ENCODE data around the gene KLHL36.
A peak's percentile ranks its signal among the peaks of the same experiment; 100 is the strongest.

The KLHL36 gene

DNA sequence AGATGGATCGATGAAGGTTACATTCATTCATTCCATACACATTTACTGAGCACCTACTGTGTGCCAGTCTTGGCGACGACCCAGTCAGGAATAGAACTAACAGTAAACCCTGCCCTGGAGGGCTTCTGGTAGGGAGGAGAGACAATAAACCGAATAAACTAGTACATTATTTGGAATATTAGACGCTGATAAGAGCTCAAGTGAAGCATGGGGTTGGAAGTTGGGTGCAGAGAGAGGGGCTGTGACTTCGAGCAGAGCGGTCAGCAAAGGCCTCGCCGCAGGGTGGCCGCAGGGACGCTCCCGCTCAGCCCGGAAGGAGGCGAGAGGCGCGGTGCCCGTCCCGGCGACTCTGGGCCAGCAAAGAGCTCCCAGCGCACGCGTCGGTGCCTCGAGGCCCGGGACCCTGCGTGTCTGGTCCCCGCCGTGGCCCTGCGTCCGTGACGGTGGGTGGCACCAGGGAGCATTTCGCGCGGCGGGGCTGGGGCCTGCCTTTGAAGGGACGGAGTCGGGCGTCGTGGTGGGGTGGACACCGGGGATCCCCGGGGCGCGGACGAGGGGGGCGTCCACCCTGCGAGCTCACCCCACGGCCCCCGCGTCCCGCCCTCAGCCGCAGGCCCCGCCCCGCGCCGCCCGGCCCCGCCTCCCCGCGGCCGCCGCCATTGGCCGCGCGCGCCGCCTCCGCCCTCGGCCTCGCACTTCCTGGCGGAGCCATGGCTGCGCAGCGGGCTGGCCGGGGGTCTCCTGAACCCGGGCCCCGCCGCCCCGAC, at the start of gene KLHL36:
TSS of gene KLHL36 (plus strand) at position 684 of the 767 bp plus-strand sequence. CDS start 2,357 bp downstream, outside the sequence.
- DNase-seq (ENCODE audit: extremely low read depth in 1 of 2, low read depth in 1 of 2), result peak in 1 of 2 donors; percentile 63

DNA sequence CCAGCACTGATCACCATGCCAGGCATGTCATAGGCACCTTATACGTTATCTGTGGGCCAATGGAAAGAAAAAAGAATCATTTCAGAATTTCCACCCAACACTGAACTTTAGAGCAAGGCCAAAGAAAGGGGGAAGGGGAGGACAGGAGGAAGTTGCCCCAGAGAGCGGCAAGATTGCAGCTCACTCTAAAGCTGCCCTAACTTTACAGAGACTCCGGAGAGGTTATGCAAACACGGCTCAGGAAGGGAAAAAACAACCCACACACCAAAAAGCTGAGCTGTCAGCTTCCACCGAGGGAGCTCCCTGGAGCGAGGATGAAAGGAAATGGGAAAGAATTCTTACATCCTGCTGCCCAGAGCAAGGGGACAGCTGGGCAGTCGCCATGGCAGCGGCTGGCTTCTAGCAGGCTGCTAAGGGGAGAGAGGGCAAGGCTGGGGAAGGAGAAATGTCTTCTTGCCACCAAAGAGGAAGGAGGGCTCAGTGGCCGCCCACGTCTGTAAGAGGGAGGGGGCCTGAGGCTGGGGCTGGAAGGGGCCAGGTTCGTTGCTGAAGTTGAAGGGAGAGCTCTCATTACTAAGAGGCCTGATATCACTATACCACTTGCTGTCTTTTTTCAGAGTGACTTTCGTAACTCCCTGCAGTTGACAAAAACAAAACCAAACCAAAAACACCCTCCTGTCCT, 48.6 kb upstream of the KLHL36 start:
- no peak for DNase-seq (ENCODE audit: extremely low read depth in 1 of 2, low read depth in 1 of 2)

DNA sequence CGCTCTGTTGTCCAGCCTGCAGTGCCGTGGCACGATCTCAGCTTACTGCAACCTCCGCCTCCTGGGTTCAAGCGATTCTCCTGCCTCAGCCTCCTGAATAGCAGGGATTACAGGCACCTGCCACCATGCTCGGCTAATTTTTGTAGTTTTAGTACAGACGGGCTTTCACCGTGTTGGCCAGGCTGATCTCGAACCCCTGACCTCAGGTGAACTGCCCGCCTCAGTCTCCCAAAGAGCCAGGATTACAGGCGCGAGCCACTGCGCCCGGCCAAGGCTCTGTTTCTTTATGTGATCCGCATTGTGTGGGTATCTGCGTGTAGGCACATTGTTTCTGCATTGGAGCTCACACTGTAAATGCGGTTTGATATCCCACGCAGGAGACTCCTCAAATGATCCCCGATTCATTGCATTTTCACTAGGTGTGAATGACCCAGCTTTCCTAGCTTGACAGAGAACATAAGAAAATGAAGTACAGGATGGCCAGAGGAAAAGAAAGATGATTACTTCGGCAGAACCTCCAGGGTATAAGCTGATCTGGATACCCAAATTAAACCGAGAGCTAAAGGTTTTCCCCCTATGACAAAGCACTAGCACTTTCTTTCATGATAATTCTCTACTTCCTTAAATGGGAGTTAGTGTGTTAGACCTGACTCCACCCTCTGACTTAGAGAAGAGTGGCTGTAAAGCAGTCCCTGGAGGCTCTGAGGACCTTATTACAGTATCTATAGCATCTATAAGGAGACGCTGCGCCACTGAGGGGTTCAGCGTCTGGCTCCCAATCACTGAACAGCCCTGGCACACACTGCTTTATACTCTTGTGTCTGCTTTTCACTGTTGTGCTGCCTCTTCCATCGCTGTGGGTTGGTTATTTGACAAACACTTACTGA, 47.7 kb upstream of the KLHL36 start:
- DNase-seq (ENCODE audit: extremely low read depth in 1 of 2, low read depth in 1 of 2), result no peak

DNA sequence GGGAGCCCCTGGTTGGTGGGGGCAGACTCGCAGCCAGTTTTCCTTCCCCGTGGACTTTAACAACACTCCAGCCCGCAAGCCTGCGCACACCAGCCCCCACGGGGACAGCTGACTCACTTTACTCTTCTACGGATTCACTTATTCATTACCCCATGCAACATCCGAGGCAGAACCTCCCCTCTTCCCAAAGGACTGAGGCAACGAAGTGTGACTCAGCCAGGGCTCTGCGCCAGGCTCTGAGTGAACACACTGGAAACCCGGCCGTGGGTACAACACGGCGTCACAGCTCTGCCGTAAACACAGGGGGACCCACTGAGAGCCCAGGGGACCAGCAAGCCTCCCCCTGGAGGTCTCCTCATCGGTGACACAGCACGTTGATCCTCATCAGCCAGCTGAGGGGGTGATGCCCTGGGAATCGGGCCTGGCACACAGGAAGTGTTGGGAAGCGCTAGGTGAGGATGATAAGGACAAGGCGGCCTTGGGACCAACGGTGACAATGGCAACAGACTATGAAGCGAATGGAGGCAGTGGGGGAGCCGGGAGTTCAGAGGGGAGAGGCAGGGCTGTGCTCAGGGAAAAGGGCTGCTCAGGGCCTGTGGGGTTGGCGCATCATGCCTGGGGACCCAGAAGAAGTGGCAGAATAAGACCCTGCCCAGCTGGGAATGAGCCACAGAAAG, 45.0 kb upstream of the KLHL36 start:
- DNase-seq (ENCODE audit: extremely low read depth in 1 of 2, low read depth in 1 of 2), result no peak

DNA sequence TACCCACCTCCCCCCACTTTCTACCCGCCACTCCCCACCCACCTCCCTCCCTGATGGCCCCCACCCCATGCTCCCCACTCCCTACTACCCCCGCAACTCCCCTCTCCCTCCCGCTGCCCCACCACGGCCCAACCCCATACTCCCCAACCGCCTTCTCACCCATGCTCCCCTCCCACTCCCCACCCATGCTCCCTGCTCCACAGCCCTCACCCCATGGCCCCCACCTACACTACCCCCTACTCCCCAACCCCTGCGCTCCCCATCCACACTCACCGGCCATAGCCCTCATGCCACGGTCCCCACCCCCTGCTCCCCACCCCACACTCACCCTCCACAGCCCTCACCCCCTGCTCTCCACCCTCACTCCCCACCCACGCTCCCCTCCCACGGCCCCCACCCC, 44.4 kb upstream of the KLHL36 start:
- no peak for DNase-seq (ENCODE audit: extremely low read depth in 1 of 2, low read depth in 1 of 2)

DNA sequence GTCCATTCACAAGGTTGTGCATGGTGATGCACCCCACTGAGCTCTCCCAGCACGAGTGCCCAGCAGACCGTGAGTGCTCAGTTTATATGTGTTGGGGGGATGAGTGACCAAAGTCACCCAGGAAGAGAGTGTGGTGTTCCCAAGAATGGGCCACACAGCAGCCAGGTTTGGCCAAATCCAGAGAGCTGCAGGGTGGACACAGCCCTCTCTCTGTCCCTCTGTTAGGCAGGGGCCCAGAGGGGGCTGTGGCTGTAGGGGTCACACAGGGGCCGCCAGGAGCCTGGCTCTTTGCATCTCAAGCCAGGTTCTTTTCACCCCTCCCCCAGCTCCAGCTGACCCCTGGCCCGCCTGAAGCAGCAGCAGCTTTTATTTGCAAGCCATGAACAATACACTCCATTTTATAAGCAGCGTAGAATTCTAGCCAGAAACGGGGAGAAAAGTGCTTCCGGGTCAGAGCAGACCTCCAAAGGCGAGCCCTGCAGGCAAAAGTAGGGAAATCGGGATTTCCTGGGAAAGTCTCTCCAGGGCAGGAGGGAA, 43.8 kb upstream of the KLHL36 start:
- no peak for DNase-seq (ENCODE audit: extremely low read depth in 1 of 2, low read depth in 1 of 2)

DNA sequence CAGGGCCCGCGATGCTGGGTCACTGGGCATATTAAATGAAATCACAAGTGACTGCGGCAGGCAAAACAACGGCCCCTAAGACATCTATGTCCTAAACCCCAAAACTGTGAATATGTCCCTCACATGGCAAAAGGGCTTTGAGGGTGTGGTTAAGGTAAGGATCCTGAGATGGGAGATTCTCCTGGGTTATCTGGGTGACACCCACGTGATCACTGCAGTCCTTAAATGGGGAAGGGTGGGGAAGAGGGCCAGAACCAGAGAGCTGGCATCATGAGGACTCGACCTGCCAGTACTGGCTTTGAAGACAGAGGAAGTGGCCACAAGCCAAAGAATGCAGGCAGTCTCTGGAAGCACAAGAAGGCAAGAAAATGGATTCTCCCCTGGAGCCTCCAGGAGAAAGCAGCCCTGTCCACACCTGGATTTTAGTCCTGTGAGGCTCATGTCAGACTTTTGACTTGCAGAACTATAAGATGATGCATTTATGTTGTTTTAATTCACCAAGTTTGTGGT, 42.9 kb upstream of the KLHL36 start:
- DNase-seq (ENCODE audit: extremely low read depth in 1 of 2, low read depth in 1 of 2), result no peak

DNA sequence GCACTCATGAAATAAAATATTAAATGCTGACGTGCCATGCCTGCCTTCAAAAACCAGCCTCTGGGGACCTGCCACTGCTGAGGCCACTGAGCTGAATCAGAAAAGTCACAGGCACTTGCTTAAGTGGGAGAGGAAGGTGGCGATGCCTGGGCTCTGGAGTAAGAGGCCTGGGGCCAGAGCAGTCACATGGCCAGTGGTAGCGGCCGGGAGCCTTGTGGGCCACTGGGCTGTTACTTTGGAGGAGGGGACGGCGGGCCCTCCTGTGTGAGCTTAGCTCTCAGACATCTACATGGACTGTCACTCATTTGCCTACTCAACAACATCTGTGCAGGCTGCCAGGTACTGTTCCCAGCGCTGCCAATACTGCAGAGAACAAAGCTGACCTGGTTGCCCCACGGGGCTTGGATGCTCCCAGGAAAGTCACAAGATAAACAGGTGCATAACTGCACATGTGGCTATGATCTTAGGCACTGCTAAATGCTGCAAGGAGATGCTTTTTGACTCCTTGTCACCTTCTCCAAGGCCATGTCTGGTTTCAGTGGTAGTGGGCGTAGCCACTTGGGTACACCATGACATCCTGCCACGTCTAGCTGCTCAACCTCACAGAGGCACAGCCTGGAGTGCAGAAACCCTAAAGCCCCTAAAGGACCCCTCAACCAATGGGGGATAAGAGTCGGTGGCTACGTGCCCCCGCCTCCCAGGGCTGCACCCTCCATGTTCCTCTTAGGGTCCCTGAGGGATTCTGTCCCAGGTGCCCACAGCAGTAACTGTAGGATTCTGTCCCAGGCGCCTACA, 42.0 kb upstream of the KLHL36 start:
- DNase-seq (ENCODE audit: extremely low read depth in 1 of 2, low read depth in 1 of 2), result no peak

DNA sequence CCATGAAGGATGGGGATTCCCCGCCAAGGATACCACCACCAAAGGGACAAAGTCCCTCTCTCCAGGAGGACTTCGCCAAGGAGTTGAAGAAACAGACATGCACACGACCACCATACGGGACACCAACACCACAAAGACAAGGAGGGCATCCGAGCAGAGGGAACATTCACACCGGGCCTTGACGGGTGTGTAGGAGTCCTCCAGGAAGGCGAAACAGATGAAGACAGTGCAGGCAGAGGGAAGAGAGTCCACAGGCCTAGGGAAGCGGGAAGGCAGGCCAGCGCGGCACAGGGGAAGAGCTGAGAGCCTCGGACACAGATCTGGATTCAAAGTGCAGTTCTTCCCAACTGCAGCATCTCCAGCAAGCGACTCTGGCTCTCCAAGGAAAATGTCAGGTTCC, 41.2 kb upstream of the KLHL36 start:
- no peak for DNase-seq (ENCODE audit: extremely low read depth in 1 of 2, low read depth in 1 of 2)

DNA sequence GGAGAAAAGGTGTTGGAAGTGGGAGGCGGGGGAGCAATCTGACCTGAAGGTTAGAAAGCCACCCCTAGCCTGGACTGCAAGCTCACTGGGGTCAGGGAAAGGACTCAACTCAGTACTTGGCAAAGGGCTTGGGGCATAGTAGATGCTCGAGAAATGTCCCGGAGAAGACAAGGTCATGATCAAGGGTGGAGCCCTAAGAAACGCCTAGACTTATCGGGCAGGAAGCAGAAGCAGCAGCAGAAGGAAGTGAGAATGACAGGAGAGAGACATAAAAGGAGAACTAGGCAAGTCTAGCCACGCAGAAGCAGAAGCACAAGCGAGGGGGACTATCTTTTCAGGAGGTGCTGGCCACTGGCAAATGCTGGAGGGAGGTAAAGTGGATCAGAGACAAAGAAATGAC, 40.6 kb upstream of the KLHL36 start:
- DNase-seq (ENCODE audit: extremely low read depth in 1 of 2, low read depth in 1 of 2), result no peak

DNA sequence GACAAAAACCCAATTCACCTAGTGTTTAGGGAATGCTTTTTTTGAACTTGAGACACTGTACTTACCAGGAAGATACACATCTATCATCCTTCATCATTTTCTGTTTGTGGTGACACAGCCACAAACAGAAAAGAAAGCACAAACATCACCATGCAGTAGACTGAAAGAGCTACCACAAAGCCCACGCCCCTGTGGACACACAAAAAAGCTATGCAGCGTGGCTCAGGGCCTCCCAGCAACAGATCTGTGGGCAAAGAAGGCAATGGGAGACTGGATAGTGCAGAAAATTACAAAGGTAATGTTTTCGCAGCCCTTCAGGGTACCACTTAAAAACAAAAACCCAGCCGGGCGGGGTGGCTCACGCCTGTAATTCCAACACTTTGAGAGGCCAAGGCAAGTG, 40.0 kb upstream of the KLHL36 start:
- DNase-seq (ENCODE audit: extremely low read depth in 1 of 2, low read depth in 1 of 2), result no peak

DNA sequence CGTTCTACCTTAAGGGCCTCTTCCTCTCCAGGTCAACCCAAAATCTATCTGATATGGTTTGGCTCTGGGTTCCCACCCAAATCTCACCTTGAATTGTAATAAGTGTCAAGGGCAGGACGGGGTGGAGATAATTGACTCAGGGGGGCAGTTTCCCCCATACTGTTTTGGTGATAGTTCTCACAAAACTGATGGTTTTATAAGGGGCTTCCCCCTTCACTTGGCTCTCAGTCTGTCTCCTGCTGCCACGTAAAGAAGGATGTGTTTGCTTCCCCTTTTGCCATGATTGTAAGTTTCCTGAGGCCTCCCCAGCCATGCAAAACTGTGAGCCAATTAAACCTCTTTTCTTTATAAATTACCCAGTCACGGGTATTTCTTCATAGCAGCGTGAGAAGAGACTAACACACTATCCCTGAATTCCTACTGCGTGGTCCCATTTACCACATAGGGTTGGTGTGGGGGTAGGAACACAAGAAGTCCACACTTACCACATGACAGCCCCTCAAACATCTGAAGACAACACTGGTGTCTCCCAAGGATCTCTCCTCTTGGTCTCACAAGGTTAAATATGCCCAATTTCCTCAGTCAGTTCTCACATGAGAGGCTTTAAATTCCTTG, 38.6 kb upstream of the KLHL36 start:
- no peak for DNase-seq (ENCODE audit: extremely low read depth in 1 of 2, low read depth in 1 of 2)

DNA sequence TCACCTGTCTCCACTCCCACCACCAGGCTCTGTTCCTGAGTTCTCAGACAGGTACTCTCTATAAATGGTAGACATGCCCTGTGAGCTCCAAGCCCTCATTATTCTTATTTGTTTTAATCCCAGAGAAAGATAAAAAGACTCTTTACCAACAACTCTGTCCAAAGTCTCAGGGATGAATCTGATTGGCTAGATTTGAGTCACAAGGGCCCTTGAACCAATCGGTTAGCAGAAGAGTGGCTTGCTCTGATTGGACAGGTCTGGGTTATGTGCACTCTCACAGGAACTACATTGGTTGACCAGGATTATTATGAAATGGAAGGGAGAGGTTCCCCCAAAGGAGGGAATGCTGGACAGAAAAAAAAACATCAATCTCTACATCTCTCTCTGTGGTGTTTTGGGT, 37.9 kb upstream of the KLHL36 start:
- DNase-seq (ENCODE audit: extremely low read depth in 1 of 2, low read depth in 1 of 2), result no peak

DNA sequence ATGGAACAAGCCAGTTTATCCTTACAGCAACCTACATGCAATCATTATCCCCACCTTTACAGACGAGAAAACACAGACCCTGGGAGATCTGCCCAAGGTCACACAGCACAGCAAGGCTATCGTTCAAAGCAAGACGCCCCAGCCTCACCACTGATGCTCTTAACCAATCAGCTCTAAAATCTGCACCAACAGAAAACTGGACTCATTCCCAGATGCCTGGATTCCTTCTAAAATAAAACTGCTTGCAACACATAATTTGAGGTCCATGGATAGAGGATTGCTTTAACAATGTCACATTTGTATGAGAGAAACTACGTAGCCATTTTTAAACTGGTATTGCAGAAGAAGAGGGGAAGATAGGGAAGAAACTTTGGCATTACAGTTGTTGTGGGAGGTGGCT, 37.3 kb upstream of the KLHL36 start:
- DNase-seq (ENCODE audit: extremely low read depth in 1 of 2, low read depth in 1 of 2), result no peak

DNA sequence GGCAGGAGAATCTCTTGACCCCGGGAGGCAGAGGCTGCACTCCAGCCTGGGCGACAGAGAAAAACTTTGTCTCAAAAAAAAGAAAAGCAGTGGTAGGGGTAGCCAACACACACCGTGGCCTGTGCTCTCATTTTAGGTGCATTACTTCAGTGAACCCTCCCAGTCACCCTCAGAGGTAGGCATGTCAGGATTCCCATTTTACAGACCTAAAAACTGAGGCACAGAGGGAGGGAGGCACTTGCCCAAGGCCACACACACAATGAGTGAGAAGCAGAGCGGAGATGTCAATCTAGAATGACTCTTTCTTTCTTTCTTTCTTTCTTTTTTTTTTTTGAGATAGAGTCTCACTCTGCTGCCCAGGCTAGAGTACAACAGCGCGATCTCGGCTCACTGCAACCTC, 35.6 kb upstream of the KLHL36 start:
- DNase-seq (ENCODE audit: extremely low read depth in 1 of 2, low read depth in 1 of 2), result no peak

DNA sequence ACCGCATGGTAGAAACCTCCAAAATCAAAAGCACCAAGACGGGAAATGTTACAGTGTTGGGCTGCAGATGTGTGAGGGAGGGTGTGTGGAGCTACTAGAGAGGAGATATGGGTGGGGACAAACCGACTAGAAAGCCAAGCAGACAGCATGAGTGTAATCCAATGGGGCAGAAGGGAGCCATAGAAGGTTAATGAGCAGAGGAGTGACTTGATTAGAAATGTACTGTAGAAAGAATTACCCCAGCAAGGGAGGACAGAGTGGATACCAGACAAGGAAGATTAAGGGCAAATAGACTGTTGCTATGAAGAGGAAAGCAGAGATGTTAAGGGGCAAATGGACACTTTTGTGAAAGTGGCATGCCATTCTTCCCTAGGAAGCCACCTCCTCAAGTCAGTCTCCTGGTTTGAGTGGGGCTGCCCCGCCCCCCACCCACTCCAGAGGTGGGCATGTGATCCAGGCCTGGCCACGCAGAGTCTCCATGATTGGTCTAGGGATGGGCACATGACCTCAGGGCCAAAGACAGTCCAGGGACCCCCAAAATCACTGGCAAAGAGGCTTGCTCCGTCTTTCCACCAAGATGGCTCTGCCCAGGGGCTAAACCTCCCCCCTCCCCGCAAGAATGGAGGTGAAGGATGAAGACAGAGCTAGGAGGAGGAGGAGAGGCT, 34.8 kb upstream of the KLHL36 start:
- no peak for DNase-seq (ENCODE audit: extremely low read depth in 1 of 2, low read depth in 1 of 2)

DNA sequence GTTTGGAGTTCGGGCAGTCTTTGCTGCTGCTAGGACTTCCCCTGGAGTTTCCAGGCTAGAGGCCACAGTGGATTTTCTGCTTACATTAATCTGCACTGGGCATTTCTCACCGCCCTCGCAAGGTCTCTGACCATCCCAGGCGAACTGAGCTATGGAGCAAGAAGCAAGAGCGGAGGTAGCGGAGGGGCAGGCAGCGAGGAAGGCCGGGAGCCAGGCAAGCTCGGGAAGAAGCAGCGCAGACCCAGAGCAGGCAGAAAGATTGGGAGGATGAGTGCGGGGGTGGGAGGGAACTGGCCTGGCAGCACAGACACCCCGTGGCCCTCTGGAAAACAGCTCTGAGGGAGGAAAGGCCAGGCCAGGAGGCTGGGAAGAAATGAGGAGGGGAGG, 34.2 kb upstream of the KLHL36 start:
- DNase-seq (ENCODE audit: extremely low read depth in 1 of 2, low read depth in 1 of 2), result no peak

DNA sequence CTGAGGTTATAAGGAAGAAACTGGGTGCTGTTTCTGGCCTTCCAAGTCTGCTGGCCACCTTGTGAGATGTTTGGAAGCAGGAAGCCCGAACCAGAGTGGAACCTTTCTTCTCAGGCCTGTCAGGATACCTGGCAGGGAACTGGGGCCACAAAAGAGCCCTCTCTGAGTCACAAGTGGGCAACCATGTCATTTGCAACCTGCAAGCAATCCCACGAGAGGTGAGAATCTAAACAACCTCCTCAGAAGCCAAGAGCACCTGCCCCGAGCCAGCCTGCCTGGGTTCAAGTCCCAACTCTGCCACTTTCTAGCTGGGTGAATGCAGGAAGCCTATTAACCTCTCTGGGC, 33.7 kb upstream of the KLHL36 start:
- DNase-seq (ENCODE audit: extremely low read depth in 1 of 2, low read depth in 1 of 2), result no peak

All from activated CD8-positive, alpha-beta memory T cell treated with anti-CD3 and anti-CD28 coated beads for 1 hour (primary cell).